ENCODE data around the gene FEN1. TPM values are rescaled to one million over a fixed set of nuclear protein-coding genes. Genes with fewer than 3 reads are reported as not detected.
A peak's percentile ranks its signal among the peaks of the same experiment; 100 is the strongest.

FEN1 gene
- total and polyA plus RNA-seq, 2 of the 13 experiments (the other 11 are each of a cell fraction or from before 2014, with no cell fraction given): 12.4 to 102 TPM

- TF ChIP-seq, protein P1, sequence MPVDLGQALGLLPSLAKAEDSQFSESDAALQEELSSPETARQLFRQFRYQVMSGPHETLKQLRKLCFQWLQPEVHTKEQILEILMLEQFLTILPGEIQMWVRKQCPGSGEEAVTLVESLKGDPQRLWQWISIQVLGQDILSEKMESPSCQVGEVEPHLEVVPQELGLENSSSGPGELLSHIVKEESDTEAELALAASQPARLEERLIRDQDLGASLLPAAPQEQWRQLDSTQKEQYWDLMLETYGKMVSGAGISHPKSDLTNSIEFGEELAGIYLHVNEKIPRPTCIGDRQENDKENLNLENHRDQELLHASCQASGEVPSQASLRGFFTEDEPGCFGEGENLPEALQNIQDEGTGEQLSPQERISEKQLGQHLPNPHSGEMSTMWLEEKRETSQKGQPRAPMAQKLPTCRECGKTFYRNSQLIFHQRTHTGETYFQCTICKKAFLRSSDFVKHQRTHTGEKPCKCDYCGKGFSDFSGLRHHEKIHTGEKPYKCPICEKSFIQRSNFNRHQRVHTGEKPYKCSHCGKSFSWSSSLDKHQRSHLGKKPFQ (CRISPR knock-in tag; IDR thresholded peaks at IDR 0.05; ENCODE audit: insufficient replicate concordance): no peak
- TF ChIP-seq RXRB (CRISPR knock-in tag; IDR thresholded peaks at IDR 0.05; ENCODE audit: borderline replicate concordance): 0 out of 2 replicates have a peak, but pooled peaks have one; percentile 1
- peak; percentile 3 for TF ChIP-seq ZEB1 (IDR thresholded peaks at IDR 0.05; ENCODE audit: insufficient replicate concordance, low read depth)
- peak; percentile 17; the same call in 1 of the 2 replicates for TF ChIP-seq ZNF772 (CRISPR knock-in tag; IDR thresholded peaks at IDR 0.05)
- TF ChIP-seq ZNF710 (CRISPR knock-in tag; IDR thresholded peaks at IDR 0.05; ENCODE audit: borderline replicate concordance): 0 out of 2 replicates have a peak, but pooled peaks have one; percentile 2
- 0 out of 2 replicates have a peak, but pooled peaks have one; percentile 14 for TF ChIP-seq ZNF296 (CRISPR knock-in tag; conservative IDR thresholded peaks at IDR 0.05)
- TF ChIP-seq UBTF (CRISPR knock-in tag; IDR thresholded peaks at IDR 0.05): peak; percentile 11; the same call in 1 of the 2 replicates
- TF ChIP-seq THAP9 (CRISPR knock-in tag; IDR thresholded peaks at IDR 0.05; ENCODE audit: borderline replicate concordance): 0 out of 2 replicates have a peak, but pooled peaks have one; percentile 19
- 0 out of 2 replicates have a peak, but pooled peaks have one; percentile 5 for TF ChIP-seq ZNF614 (CRISPR knock-in tag; IDR thresholded peaks at IDR 0.05; ENCODE audit: borderline replicate concordance)
- peak; percentile 69 for TF ChIP-seq ZNF687 (CRISPR knock-in tag; IDR thresholded peaks at IDR 0.05)
- TF ChIP-seq PHF21A (CRISPR knock-in tag; IDR thresholded peaks at IDR 0.05): peak; percentile 31; the same call in 1 of the 2 replicates
- TF ChIP-seq BRCA1 (CRISPR knock-in tag; IDR thresholded peaks at IDR 0.05): no peak
- TF ChIP-seq MIER2 (CRISPR knock-in tag; IDR thresholded peaks at IDR 0.05): no peak
- peak; percentile 33; the same call in 1 of the 2 replicates for TF ChIP-seq ZNF747 (CRISPR knock-in tag; IDR thresholded peaks at IDR 0.05; ENCODE audit: borderline replicate concordance)
- TF ChIP-seq NR2F2 (IDR thresholded peaks at IDR 0.05; ENCODE audit: borderline replicate concordance, low read depth): 0 out of 2 replicates have a peak, but pooled peaks have one; percentile 2
Observed at GRCh38 chr11:61747967-61748285, 44.8 kb upstream of the FEN1 start (continued).
